IMR-90 (cell line): ENCODE results near the gene SRI. TPM values are rescaled to one million over a fixed set of nuclear protein-coding genes. Genes with fewer than 3 reads are reported as not detected.

Experiments used
- ATAC-seq: fragments of 200-7000 bp; cut with Tn5 transposase; 2 replicates; pipeline ENCODE4 v1.9.1; 2020; ENCODE audit warnings: low read depth, mild to moderate bottlenecking, moderate library complexity
- BruUV-seq: library from RNA; stranded (reverse); fragments of 400-500 nt; replicated peaks from 2 replicates; lab custom pipeline; 2021; lab: Mats Ljungman, UMichigan
- CTCF ChIA-PET: fragments of 300-600 bp; formaldehyde crosslinking; extraction: SDS; loops from one replicate; lab custom pipeline; 2021; ENCODE audit warnings: antibody characterized with exemption; lab: Yijun Ruan, JAX
- POLR2A ChIA-PET: fragments of 300-600 bp; sonication (Branson Sonifier 250); formaldehyde crosslinking; loops from one replicate; lab custom pipeline; 2022; ENCODE audit warnings: antibody characterized with exemption; ENCODE audit not compliant: unreplicated experiment; lab: Charles Lee
- DNase-seq: peaks from one replicate; pipeline ENCODE4 v3.0.0; 2013
- H2AFZ ChIP-seq: replicated peaks from 2 replicates; pipeline ENCODE3; 2013; ENCODE audit warnings: low read length, mild to moderate bottlenecking; ENCODE audit not compliant: poor library complexity
- H2AK5ac ChIP-seq: 2 replicates; pipeline ENCODE4 v1.6.1; 2013; ENCODE audit warnings: low read depth, low read length, inconsistent platforms
- H2AK9ac ChIP-seq: replicated peaks from 2 replicates; pipeline ENCODE3; 2013; ENCODE audit warnings: mild to moderate bottlenecking, low read depth, low read length, moderate library complexity; ENCODE audit not compliant: poor library complexity
- H2BK120ac ChIP-seq: 2 replicates; pipeline ENCODE4 v1.6.1; 2013; ENCODE audit warnings: low read depth, low read length, inconsistent platforms
- H2BK15ac ChIP-seq: 3 replicates; pipeline ENCODE4 v1.6.1; 2013; ENCODE audit warnings: low read depth, low read length, inconsistent platforms
- H2BK20ac ChIP-seq: 2 replicates; pipeline ENCODE4 v1.6.1; 2013; ENCODE audit warnings: low read depth, mild to moderate bottlenecking, inconsistent platforms, low read length, moderate library complexity
- H2BK5ac ChIP-seq: 2 replicates; pipeline ENCODE4 v1.6.1; 2013; ENCODE audit warnings: mild to moderate bottlenecking, low read depth, low read length, inconsistent platforms; ENCODE audit not compliant: poor library complexity, severe bottlenecking
- H3K14ac ChIP-seq: replicated peaks from 2 replicates; pipeline ENCODE4 v1.6.1; 2013; ENCODE audit warnings: low read depth, low read length, inconsistent platforms
- H3K18ac ChIP-seq: 2 replicates; pipeline ENCODE4 v1.6.1; 2013; ENCODE audit warnings: low read depth, low read length, control low read depth
- H3K23ac ChIP-seq: 2 replicates; pipeline ENCODE4 v1.6.1; 2013; ENCODE audit warnings: low read depth, low read length, inconsistent platforms
- H3K27ac ChIP-seq: 2 replicates; pipeline ENCODE4 v1.5.1; 2013; ENCODE audit warnings: mild to moderate bottlenecking, control low read depth, low read length; ENCODE audit not compliant: insufficient read depth
- H3K27me3 ChIP-seq: 2 replicates; pipeline ENCODE4 v1.6.1; 2013; ENCODE audit warnings: low read length; ENCODE audit not compliant: control insufficient read depth, insufficient read depth
- H3K36me3 ChIP-seq: 2 replicates; pipeline ENCODE4 v1.6.1; 2013; ENCODE audit warnings: low read length, mixed read lengths; ENCODE audit not compliant: control insufficient read depth, insufficient read depth
- H3K4ac ChIP-seq: 2 replicates; pipeline ENCODE4 v1.6.1; 2013; ENCODE audit warnings: low read depth, low read length, inconsistent platforms
- H3K4me1 ChIP-seq: 2 replicates; pipeline ENCODE4 v1.6.1; 2013; ENCODE audit warnings: low read length, mixed read lengths; ENCODE audit not compliant: control insufficient read depth, insufficient read depth
- H3K4me2 ChIP-seq: 2 replicates; pipeline ENCODE4 v1.6.1; 2013; ENCODE audit warnings: low read depth, mild to moderate bottlenecking, control low read depth, low read length, moderate library complexity
- H3K4me3 ChIP-seq: 2 replicates; pipeline ENCODE4 v1.5.1; 2013; ENCODE audit warnings: low read depth, mild to moderate bottlenecking, control low read depth, low read length, moderate library complexity; ENCODE audit not compliant: insufficient read depth
- H3K56ac ChIP-seq: 2 replicates; pipeline ENCODE4 v1.6.1; 2013; ENCODE audit warnings: low read length, inconsistent platforms; ENCODE audit not compliant: insufficient read depth; ENCODE audit errors: extremely low read depth
- H3K79me1 ChIP-seq, 2 experiments: 2 replicates each; pipeline ENCODE4 v1.6.1; 2013; ENCODE audit warnings: low read length in 2 of 2, inconsistent platforms in 1 of 2, low read depth in 1 of 2
- H3K9ac ChIP-seq: 2 replicates; pipeline ENCODE4 v1.6.1; 2013; ENCODE audit warnings: low read depth, low read length, control low read depth
- H3K9me1 ChIP-seq: 2 replicates; pipeline ENCODE4 v1.6.1; 2013; ENCODE audit warnings: low read length, inconsistent platforms; ENCODE audit not compliant: insufficient read depth
- H3K9me3 ChIP-seq: 2 replicates; pipeline ENCODE4 v1.6.1; 2013; ENCODE audit warnings: low read length; ENCODE audit not compliant: control insufficient read depth, insufficient read depth
- H4K20me1 ChIP-seq: 2 replicates; pipeline ENCODE4 v1.6.1; 2013; ENCODE audit warnings: low read length, inconsistent platforms; ENCODE audit not compliant: insufficient read depth
- H4K5ac ChIP-seq: 2 replicates; pipeline ENCODE4 v1.6.1; 2013; ENCODE audit warnings: mild to moderate bottlenecking, low read depth, low read length, control low read depth
- H4K8ac ChIP-seq, 2 experiments: 2 replicates each; pipeline ENCODE4 v1.6.1; 2013; ENCODE audit warnings: low read depth in 2 of 2, low read length in 2 of 2, control low read depth in 1 of 2, inconsistent platforms in 1 of 2
- H4K91ac ChIP-seq: 2 replicates; pipeline ENCODE4 v1.6.1; 2013; ENCODE audit warnings: low read depth, low read length, inconsistent platforms; ENCODE audit not compliant: insufficient read depth
- FOS ChIP-seq: fragments of 150-350 bp; IDR thresholded peaks from 2 replicates; pipeline ENCODE4 v1.6.1; 2016; ENCODE audit warnings: low read depth, low read length
- MAFK ChIP-seq: IDR thresholded peaks from 2 replicates; pipeline ENCODE4 v1.6.1; 2012; ENCODE audit warnings: low read depth, low read length, improper control_type of control experiment
- MAZ ChIP-seq: IDR thresholded peaks from 2 replicates; pipeline ENCODE4 v1.6.1; 2012; ENCODE audit warnings: low read depth, mild to moderate bottlenecking, low read length, improper control_type of control experiment, moderate library complexity, borderline replicate concordance
- NFE2L2 ChIP-seq: fragments of 150-350 bp; IDR thresholded peaks from 2 replicates; pipeline ENCODE4 v1.6.1; 2016; ENCODE audit warnings: low read depth, mild to moderate bottlenecking, low read length
- RAD21 ChIP-seq: IDR thresholded peaks from 2 replicates; pipeline ENCODE4 v1.6.1; 2012; ENCODE audit warnings: low read length, improper control_type of control experiment
- RCOR1 ChIP-seq: IDR thresholded peaks from 2 replicates; pipeline ENCODE4 v1.6.1; 2012; ENCODE audit warnings: mild to moderate bottlenecking, low read length, improper control_type of control experiment; ENCODE audit not compliant: insufficient replicate concordance
- SMC3 ChIP-seq: fragments of 150-350 bp; IDR thresholded peaks from 2 replicates; pipeline ENCODE4 v1.6.1; 2016; ENCODE audit warnings: low read depth, mild to moderate bottlenecking, antibody characterized with exemption, low read length, moderate library complexity
- WGBS, 2 experiments: methylation state at CpG; one replicate each; pipeline versions ENCODE4 v1.1.5 to v1.1.7; 2013; ENCODE audit warnings: missing lambda C conversion rate in 2 of 2; ENCODE audit not compliant: insufficient read length in 1 of 2; ENCODE audit errors: extremely low coverage in 2 of 2; 5-methylcytosine and 5-hydroxymethylcytosine counted together
- dilution Hi-C: fragments of 300-500 bp; cut with HindIII; formaldehyde crosslinking; loops from one replicate; pipeline ENCODE4 v1.14.3; 2018; ENCODE audit warnings: low sequenced_read_pairs; ENCODE audit not compliant: unreplicated experiment
- in situ Hi-C: fragments of 300-500 bp; cut with MboI; formaldehyde crosslinking; loops from 3 replicates; pipeline ENCODE4 v1.14.3; 2019; ENCODE audit warnings: low sequenced_read_pairs, inconsistent platforms, mixed read lengths
- intact Hi-C: fragments of 100-400 bp; cut with micrococcal nuclease; formaldehyde crosslinking; loops from 2 replicates; pipeline ENCODE4 v1.10.0; 2022
- polyA plus RNA-seq, 3 experiments: library from polyadenylated mRNA; depleted of rRNA; stranded (reverse); fragments of >200 nt; gene quantifications; 2 replicates each; pipeline ENCODE4 v1.2.3, GENCODE V29; 2012; ENCODE audit warnings: low replicate concordance in 1 of 3
- total RNA-seq: library from RNA; depleted of rRNA; stranded (reverse); fragments of >200 nt; gene quantifications from 2 replicates; pipeline ENCODE4 v1.2.3, GENCODE V29; 2012

The SRI gene
- total and polyA plus RNA-seq, 2 of the 4 experiments (the other 2 are of a cell fraction), result 83.3 to 115 TPM

DNA sequence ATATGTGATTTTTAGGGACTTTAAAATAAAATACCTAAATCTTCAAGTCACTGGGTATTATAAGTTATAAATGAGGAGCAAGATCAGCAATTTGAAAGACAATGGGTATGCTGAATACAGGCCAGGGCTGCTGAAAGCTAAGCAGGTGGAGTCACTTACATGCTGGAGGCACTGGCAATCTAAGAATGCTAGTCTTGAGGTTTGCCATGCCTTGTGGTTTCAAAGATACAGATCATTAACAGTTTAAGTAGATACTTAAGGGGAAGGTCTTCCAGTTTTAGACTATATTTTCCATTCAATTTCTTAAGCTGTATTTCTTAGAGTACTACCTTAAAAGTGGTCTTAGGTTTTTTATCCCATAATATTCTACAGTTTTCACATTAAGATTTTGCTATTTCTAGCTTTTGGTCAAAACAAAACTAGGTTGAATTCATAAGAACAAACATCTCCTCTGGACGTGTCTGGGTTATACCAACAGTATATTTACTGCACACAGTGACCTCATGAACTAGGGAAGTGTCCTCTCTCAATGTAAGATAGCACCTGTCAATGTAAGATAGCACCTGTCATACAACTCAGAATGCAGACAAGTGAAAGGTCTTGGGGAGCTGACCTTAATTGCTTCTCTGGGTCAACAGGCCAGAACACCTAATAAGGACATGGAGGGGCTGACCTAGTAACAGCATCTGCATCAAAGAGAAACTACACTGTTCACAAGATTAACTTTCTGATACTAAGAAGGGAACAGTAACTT, 2.0 kb downstream of the SRI start:
- peaks cover 22% of the 10 kb centered on the region for H3K36me3 ChIP-seq
- H2BK20ac ChIP-seq, result no peak overlapping the region
- no peak overlapping the region for H4K91ac ChIP-seq
- H4K8ac ChIP-seq, result no peak overlapping the region
- CTCF ChIA-PET, result interaction anchor here (1.7 kb wide), 1 partner anchor 9 kb away, joined by 6 read pairs; no protein-coding TSS in a partner anchor
- no peak overlapping the region; the same call in 1 of the 2 replicates for H3K4me3 ChIP-seq
- no peak overlapping the region for H3K56ac ChIP-seq
- no peak overlapping the region for H3K4ac ChIP-seq
- no peak overlapping the region for H3K14ac ChIP-seq
- H2AK9ac ChIP-seq, result no peak overlapping the region
- no peaks in the 10 kb centered on the region for H3K9me3 ChIP-seq
- H3K79me1 ChIP-seq, result peaks cover 28 to 42% of the 10 kb centered on the region in 2 experiments
- TSS peak; percentile 17 for BruUV-seq
- DNase-seq, result no peak
- H2BK15ac ChIP-seq, result no peak overlapping the region
- TF ChIP-seq SMC3 (no peak), MAFK (no peak), FOS (no peak), MAZ (no peak), NFE2L2 (no peak), RAD21 (no peak), RCOR1 (no peak)
- no peak overlapping the region for H2BK120ac ChIP-seq
- peak overlapping the region; percentile 80; the same call in 1 of the 2 replicates for H3K9ac ChIP-seq
- H3K18ac ChIP-seq, result no peak overlapping the region
- peak overlapping the region; percentile 97 for H3K4me2 ChIP-seq
- dilution Hi-C loops (no loop called here), intact Hi-C loops (no loop called here), in situ Hi-C loops (no loop called here)
- H2AK5ac ChIP-seq, result no peak overlapping the region
- H2AFZ ChIP-seq, result no peak overlapping the region
- H4K5ac ChIP-seq, result no peak overlapping the region
- peak overlapping the region; percentile 59 for H3K23ac ChIP-seq
- peaks cover 3% of the 10 kb centered on the region; the same call in 1 of the 2 replicates for H4K20me1 ChIP-seq
- no peak for ATAC-seq
- peaks cover 2% of the 10 kb centered on the region; the same call in 1 of the 2 replicates for H3K4me1 ChIP-seq
- peaks cover 3% of the 10 kb centered on the region for H3K9me1 ChIP-seq
- no peak overlapping the region for H3K27ac ChIP-seq
- WGBS, 2 experiments, result no CpG with 5 or more reads among the region's 1 CpG
- H3K27me3 ChIP-seq, result no peaks in the 10 kb centered on the region
- POLR2A ChIA-PET, result interaction anchor here (1.2 kb wide), 1 partner anchor 12 kb away, joined by 3 read pairs; no protein-coding TSS in a partner anchor
- no peak overlapping the region for H2BK5ac ChIP-seq
